Uterus (tissue), 4 donors: ENCODE results near the gene FUS. TPM values are rescaled to one million over a fixed set of nuclear protein-coding genes. Genes with fewer than 3 reads are reported as not detected.
"Not testable (repeated sequence)": the region's sequence is repeated elsewhere in the genome, so short reads cannot be mapped to it uniquely, and the experiment has no call there.

Experiments
- DNase-seq, 2 donors: peaks; one replicate each; pipeline ENCODE4 v3.0.0-alpha.2; 2019 to 2020
- H3K27ac ChIP-seq, 2 donors: fragments of 200-600 bp; sonication (generic); 1 replicate in 1 of 2; 2 replicates in 1 of 2; pipeline ENCODE4 v1.5.1; 2016 to 2018
- H3K27me3 ChIP-seq, 2 donors: fragments of 200-600 bp; sonication (generic); one replicate each; pipeline ENCODE4 v1.5.1; 2018 to 2019; ENCODE audit warnings: control low read depth in 1 of 2
- H3K36me3 ChIP-seq, 2 donors: fragments of 200-600 bp; sonication (generic); one replicate each; pipeline ENCODE4 v1.5.1; 2019; ENCODE audit warnings: control low read depth in 1 of 2
- H3K4me1 ChIP-seq, 2 donors: fragments of 200-600 bp; sonication (generic); one replicate each; pipeline ENCODE4 v1.5.1; 2018 to 2019; ENCODE audit warnings: control low read depth in 1 of 2
- H3K4me3 ChIP-seq, 2 donors: fragments of 200-600 bp; sonication (generic); 1 replicate in 1 of 2; 2 replicates in 1 of 2; pipeline ENCODE4 v1.5.1; 2018 to 2019; ENCODE audit warnings: mild to moderate bottlenecking in 1 of 2
- H3K9me3 ChIP-seq, 2 donors: fragments of 200-600 bp; sonication (generic); one replicate each; pipeline ENCODE4 v1.5.1; 2019; ENCODE audit warnings: control low read depth in 1 of 2
- POLR2A ChIP-seq, 2 donors: fragments of 450-650 bp; IDR thresholded peaks; one replicate each; pipeline ENCODE4 v1.6.1; 2016; ENCODE audit warnings: antibody characterized with exemption in 2 of 2, mild to moderate bottlenecking in 1 of 2, moderate library complexity in 1 of 2
- intact Hi-C: fragments of 100-400 bp; cut with DNase I; formaldehyde crosslinking; loops from one replicate; pipeline ENCODE4 v1.15.1; 2023; ENCODE audit warnings: low total_unique reads
- total RNA-seq, 4 donors: library from RNA; depleted of rRNA in 3 of 4; stranded (reverse); fragments of >200 nt in 3 of 4; gene quantifications; one replicate each; pipeline versions ENCODE4 v1.1.0 to v1.2.4, GENCODE V29; 2014 to 2023
- TF ChIP-seq, protein P1 (sequence below), 4 experiments: fragments of 200-600 bp in 2 of 4; fragments of 450-650 bp in 2 of 4; sonication (generic) in 2 of 4; IDR thresholded peaks; one replicate each; pipeline ENCODE4 v1.5.1; 2016 to 2019; ENCODE audit warnings: antibody characterized with exemption in 4 of 4, mild to moderate bottlenecking in 2 of 4, moderate library complexity in 1 of 4
- donor health status: DM: yes; HTN: yes; CAD: no.

Gene FUS
- total RNA-seq, 4 donors from 2014 or later = 21.5 to 356 (median 109) TPM

DNA sequence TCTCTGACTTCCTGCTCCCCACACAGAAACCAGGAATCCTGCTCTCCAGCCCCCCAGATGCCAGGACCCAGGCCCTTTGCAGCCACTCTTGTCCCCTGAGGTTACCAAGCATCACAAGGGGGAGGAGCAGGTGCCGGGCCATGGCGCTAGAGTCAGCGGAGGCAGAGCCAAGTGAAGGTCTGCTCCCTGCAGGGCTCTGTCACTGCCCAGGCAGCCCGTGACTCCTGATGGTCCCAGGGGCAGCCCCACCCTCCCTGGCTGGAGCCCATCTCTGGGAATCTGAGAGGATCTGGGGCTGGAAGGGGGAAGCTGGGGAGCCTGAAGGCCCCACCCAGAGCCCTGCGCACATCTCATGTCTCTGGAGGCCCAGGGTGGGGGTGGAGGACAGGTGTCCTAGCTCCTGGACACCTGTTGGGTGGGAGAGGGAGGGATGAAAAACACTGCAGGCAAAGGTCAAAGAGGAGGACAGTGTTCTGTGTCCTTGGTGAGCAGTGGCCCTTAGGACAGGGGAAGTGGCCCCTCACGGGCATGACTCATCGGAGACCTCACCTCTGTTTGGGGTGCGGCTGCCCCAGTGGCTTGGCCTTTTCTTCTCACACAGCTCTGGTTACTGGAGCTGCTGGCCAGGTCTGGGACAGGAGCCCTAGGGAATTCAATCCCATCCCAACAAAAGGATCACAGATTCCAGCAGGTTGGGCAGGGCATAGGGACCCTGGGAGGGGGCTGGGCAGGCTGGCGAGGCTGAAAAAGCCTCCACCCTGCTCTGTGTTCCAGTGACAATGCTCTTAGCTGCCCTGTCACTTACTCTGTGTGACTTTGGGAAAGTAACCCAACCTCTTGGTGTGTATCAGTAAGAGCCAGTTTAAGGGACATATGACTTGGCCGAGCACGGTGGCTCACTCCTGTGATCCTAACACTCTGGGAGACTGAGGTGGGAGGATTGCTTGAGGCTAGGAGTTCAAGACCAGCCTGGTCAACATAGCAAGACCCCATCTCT, 29.7 kb upstream of the FUS start, which contains the start of gene PRSS36:
Gene PRSS36 (minus strand): TSS at position 173 of the 997 bp plus-strand sequence. CDS start 31 bp downstream, at position 142.
- Histone ChIP-seq H3K9me3 (no peaks in the 10 kb centered on the region), H3K4me1 (no peaks in the 10 kb centered on the region), H3K36me3 (no peaks in the 10 kb centered on the region), H3K27me3 (peaks cover 0 to 6% of the 10 kb centered on the region in 2 donors), H3K27ac (no peak within 1 kb of the TSS), H3K4me3 (no peak within 1 kb of the TSS)
- DNase-seq = no peak
- TF ChIP-seq, protein P1, sequence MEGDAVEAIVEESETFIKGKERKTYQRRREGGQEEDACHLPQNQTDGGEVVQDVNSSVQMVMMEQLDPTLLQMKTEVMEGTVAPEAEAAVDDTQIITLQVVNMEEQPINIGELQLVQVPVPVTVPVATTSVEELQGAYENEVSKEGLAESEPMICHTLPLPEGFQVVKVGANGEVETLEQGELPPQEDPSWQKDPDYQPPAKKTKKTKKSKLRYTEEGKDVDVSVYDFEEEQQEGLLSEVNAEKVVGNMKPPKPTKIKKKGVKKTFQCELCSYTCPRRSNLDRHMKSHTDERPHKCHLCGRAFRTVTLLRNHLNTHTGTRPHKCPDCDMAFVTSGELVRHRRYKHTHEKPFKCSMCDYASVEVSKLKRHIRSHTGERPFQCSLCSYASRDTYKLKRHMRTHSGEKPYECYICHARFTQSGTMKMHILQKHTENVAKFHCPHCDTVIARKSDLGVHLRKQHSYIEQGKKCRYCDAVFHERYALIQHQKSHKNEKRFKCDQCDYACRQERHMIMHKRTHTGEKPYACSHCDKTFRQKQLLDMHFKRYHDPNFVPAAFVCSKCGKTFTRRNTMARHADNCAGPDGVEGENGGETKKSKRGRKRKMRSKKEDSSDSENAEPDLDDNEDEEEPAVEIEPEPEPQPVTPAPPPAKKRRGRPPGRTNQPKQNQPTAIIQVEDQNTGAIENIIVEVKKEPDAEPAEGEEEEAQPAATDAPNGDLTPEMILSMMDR (IDR thresholded peaks at IDR 0.05) = no peak
- no peak for TF ChIP-seq POLR2A (IDR thresholded peaks at IDR 0.05)
- intact Hi-C loops = no loop called here

DNA sequence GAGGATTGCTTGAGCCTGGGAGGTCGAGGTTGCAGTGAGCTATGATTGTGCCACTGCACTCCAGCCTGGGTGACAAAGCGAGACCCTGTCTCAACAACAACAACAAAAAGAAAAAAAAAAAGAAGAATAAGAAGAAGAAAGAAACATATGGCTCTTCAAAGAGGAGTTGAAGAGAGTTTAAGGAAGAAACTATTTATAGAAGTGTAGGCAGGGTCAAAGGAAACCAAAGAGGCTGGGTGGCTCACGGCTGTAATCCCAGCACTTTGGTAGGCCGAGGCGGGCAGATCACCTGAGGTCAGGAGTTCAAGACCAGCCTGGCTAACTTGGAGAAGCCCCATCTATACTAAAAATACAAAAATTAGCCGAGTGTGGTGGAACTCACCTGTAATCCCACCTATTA, 29.0 kb upstream of the FUS start:
- intact Hi-C loops, H3K4me3 ChIP-seq, H3K9me3 ChIP-seq, DNase-seq, H3K27me3 ChIP-seq, H3K4me1 ChIP-seq, H3K36me3 ChIP-seq, H3K27ac ChIP-seq: not testable (repeated sequence)

DNA sequence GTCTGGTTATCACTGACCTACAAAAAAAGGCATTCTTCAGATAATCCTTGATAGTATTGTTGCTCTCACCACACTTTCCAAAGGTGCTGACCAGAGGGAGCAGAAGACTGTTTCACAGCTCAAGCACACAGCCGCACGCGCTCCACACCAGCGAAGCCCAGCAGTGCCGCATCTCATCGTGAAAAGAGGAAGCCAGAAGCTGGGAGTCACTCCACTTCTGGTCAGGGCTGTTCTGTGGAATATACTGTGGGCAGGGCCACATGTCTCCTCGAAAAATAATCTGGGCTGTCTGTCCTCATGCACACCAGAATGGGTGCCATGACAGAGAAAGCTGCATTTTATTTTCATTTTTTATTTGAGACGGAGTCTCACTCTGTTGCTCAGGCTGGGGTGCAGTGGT, 22.8 kb upstream of the FUS start:
- no peak for DNase-seq
- Histone ChIP-seq H3K4me3 (no peak overlapping the region), H3K27me3 (no peaks in the 10 kb centered on the region), H3K36me3 (no peaks in the 10 kb centered on the region), H3K9me3 (no peaks in the 10 kb centered on the region), H3K27ac (no peak overlapping the region), H3K4me1 (no peaks in the 10 kb centered on the region)
- TF ChIP-seq, protein P1 (IDR thresholded peaks at IDR 0.05) = no peak
- intact Hi-C loops = no loop called here

DNA sequence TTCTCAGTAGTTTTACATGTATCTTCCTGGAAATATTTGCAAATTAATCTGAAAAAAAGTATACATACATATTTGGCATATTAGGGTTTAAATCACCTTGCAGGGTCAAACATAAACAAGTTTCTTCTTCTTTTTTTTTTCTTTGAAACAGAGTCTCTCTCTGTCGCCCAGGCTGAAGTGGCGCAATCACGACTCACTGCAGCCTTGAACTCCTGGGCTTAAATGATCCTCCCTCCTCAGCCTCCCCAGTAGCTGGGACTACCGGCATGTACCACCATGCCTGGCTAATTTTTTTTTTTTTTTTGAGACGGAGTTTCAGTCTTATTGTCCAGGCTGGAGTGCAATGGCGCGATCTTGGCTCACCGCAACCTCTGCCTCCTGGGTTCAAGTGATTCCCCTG, 12.6 kb upstream of the FUS start:
- no peak for DNase-seq
- Histone ChIP-seq H3K27ac (no peak overlapping the region), H3K9me3 (no peaks in the 10 kb centered on the region), H3K27me3 (no peaks in the 10 kb centered on the region), H3K36me3 (no peaks in the 10 kb centered on the region), H3K4me1 (no peaks in the 10 kb centered on the region), H3K4me3 (no peak overlapping the region)
- no peak for TF ChIP-seq POLR2A (IDR thresholded peaks at IDR 0.05)
- TF ChIP-seq, protein P1 (IDR thresholded peaks at IDR 0.05) = no peak
- intact Hi-C loops = no loop called here

DNA sequence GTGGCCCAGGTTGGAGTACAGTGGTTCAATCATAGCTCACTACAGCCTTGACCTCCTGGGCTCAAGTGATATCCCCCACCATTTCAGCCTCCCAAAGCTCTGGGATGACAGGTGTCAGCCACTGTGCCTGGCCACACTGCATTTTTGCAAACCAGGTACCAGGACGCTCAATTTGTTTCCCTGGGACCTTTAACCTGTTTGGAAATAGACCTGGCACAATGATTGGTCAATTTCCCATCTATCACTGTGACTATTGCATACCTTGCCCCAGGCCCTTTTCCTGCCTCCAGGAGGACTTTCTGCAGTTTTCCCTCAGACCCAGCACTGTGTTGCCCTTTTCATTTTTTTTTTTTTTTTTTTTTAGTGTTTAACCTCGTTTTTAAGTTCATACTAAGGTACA, 11.1 kb upstream of the FUS start:
- TF ChIP-seq POLR2A (IDR thresholded peaks at IDR 0.05) = no peak
- TF ChIP-seq, protein P1 (IDR thresholded peaks at IDR 0.05) = no peak
- intact Hi-C loops = no loop called here
- no peaks in the 10 kb centered on the region for H3K4me1 ChIP-seq
- no peak overlapping the region for H3K4me3 ChIP-seq
- no peaks in the 10 kb centered on the region for H3K36me3 ChIP-seq
- H3K27ac ChIP-seq = no peak overlapping the region
- DNase-seq = no peak
- no peaks in the 10 kb centered on the region for H3K9me3 ChIP-seq
- H3K27me3 ChIP-seq = no peaks in the 10 kb centered on the region

DNA sequence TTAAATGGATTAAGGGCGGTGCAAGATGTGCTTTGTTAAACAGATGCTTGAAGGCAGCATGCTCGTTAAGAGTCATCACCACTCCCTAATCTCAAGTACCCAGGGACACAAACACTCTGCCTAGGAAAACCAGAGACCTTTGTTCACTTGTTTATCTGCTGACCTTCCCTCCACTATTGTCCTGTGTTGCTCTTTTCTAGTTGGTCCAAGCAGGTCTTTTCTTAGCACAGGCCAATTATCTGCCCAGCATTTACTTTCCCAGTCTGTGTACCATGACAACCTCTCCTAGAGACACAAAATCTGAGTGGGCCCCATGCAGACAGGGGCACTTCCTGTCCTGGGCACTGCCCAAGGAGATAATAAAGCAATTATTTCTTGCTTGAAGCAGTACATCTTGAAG, 9.9 kb upstream of the FUS start:
- H3K27me3 ChIP-seq, intact Hi-C loops, H3K36me3 ChIP-seq, H3K9me3 ChIP-seq, H3K27ac ChIP-seq, H3K4me3 ChIP-seq, H3K4me1 ChIP-seq, DNase-seq: not testable (repeated sequence)
